ENCODE results near the gene MGAT3. TPM values are rescaled to one million over a fixed set of nuclear protein-coding genes. Genes with fewer than 3 reads are reported as not detected.

MGAT3 gene
- total RNA-seq, 1 donor from 2014 or later = under 0.01 TPM

GRCh38 chr22:39429916-39430575 lies 26.8 kb upstream of the MGAT3 start:
- no peak for DNase-seq

GRCh38 chr22:39430576-39431150 lies 26.1 kb upstream of the MGAT3 start:
- no peak for DNase-seq

DNA sequence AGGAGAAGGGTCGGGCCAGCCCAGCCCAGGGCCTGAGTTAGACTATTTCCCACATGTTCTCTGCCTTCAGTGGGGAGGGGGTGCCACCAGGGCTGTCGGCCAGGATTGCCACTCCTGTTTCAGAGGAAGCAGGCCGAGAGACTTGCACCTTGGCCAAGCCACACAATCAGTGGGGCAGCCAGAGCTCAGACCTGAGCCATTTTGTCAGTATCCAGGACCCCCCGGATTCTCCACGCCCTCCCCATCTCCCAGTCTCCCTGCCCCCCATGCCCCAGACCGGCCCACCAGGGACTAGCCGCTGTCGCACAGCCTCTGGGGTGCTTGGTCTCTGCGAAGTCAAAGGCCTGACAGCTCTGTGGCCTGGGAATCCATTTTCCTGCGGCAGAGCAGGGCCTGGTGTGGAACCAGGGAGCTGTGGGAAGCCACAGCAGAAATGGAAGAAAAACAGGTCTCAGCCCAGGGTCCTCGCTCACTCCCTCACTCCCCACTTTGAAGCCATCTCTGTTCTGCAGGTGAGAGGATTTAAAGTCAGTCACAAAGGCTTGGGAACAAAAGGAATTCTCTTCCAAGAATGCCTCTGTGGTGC lies 25.5 kb upstream of the MGAT3 start:
- DNase-seq = no peak

DNA sequence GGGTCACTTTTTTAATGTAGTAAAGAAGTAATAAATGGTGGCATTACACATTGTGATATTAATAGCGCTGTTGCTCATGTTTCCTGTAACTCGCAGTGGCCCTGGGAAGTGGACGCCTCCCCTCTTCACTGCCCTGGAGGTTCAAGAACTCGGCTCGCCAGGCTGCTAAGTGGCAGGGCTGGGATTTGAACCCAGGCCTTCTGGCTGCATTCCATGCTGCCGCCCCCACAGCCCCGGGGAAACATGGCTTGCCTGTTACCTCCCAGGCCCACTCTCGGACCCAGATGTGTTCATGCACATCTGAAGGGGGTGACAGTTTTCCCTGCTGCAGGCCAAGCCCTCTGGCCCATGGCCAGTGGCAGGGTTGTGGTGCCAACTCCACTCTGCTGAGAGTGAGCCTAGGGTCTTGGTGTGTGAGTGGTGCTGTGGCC lies 25.0 kb upstream of the MGAT3 start:
- peak; percentile 87 for DNase-seq

DNA sequence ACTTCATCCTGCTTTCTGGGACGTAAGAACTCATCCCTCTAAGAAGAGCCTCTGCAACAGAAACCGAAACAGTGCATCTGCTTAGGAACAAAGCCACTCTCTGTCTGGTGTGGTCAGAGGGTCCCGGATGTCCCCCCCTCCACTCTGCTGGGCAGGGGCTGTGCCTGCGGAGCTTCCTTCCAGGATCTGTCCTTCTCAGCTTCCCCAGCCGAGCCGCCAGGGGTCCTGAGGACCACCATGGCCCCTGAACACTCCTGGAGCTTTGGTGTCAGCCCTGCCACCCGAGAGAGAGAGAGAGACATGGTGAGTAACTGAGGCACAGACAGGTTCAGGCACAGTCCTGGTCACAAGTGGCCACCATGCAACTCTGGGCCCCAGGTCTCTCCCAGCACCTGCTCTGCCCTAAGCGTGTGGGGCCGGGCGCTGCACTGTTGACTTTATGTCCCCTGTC lies 24.4 kb upstream of the MGAT3 start:
- DNase-seq = no peak

GRCh38 chr22:39433476-39434242 lies 23.2 kb upstream of the MGAT3 start:
- no peak for DNase-seq

DNA sequence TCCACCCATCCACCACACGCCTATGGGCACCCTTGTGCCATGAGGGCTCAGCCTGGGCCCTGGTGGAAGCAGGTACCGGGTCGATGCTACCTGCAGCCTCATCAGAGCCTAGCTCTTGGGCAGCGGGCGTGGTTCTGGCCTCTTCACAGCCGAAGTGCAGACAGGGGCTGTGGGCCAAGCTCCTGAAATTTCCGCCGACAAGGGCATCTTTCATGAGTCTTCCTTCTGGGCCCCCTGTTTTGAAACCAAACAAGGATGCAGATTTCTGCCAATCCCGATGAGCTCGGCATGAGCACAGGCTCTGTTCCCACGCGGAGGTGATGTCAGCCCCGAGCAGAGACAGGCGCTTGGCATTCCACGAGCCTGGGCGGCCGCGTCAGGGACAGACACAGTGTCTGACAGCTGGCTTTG lies 22.6 kb upstream of the MGAT3 start:
- DNase-seq = no peak

DNA sequence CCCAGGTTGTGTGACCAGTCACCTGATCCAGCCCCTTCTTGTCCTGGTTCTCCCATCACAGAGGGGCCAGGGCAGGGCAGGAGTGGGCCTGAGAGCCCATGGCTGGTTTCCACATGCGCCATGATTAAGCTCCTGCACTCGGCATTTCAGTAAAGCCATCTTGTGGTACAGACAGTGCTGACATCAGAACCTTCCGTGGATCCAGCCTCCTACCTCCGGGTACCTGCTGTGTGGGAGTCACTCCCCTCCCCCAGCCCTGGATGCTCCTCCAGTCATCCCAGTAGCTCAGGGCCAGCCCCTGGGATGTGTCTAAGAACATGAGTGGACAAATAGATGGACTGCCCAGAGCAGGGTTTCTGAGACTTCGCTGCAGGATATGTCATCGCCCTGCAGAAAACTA lies 22.1 kb upstream of the MGAT3 start:
- no peak for DNase-seq

- DNase-seq = no peak
These were observed 21.2 kb upstream of the MGAT3 start for GRCh38 chr22:39435616-39436015.

DNA sequence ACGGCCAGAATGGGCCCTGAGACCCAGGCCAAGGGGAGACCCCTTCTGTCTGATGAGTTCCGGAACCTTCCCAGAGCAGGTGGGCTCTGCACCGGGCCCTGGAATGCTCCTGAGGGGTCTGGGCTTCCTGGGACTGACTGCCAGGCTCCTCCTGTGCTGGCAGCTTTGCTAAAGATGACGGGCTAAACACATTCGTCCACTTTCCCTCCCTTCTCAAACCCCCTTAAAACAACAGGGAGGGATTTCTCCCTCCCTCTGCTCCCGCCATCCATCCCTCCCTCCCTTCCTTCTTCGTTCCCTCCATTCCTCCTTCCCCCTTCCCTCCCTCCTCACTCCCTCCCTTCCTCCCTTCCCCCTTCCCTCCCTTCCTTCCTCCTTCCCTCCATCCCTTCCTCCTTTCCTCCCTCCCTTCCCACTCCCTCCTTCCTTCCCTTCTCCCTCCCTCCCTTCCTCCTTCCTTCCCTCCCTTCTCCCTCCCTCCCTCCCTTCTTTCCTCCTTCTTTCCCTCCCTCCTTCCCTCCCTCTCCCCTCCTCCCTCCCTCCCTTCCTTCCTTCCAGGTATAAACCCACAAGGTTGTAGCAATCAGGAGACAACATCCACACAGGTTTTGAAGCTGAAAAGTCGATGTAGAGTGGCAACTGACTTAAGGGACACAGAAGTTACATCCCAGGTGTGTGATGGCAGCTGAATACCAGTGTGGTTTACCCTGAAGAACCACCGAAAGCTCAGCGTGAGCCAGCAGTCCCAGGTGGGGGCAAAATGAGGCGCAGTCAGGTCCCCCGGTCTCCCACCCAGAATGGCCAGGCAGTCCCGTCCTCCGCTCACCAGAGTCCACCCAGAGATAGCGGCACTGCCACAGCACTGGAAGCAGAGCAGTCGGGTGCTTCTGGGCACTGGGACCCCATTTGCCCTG lies 18.8 kb upstream of the MGAT3 start:
- no peak for DNase-seq

DNA sequence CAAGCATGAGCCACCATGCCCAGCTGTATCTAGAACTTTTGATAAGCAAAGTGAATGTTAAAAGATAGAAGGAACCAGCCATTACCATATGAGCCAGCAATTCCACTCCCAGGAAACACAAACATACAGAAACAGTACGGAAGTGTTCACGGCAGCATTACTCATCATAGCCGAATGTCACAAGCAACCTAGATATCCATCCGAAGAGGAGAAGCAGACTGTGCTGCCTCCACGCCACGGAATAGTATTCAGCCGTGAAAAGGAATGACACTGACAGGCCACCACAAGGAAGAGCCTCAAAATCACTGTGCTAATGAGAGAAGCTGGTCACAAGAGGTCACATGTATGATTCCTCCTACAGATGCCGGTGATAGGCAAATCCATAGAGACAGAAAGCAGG lies 17.6 kb upstream of the MGAT3 start:
- DNase-seq = no peak

- no peak for DNase-seq
These were observed 13.4 kb upstream of the MGAT3 start for GRCh38 chr22:39443398-39443797.

DNA sequence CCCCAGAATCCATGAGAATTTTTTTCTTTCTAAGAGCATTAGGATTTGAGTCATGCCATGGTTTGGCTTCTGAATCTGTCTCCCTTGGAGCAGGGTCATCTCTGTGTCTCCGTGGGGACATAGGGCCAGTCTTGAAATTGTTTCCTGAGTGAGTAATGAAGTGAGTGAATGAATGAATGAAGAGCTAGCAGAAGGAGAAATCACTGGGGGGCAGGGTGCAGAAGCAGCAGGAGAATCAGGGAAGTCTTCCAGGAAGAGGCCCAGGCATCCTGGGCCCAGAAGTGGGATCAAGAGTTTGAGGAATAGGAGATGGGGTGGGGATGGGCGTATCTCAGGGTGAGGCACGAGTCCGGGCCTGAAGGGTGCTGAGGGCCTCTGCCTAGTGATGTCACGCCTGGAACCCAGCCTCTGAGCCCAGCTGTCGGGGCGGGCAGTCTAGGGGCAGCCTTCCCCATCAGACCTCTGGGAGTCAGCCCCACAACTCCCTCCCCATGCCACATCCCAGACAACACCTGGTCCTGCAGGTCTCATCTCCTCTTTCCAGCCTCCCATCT lies 12.5 kb upstream of the MGAT3 start:
- DNase-seq = no peak

GRCh38 chr22:39444937-39445465 lies 11.8 kb upstream of the MGAT3 start:
- DNase-seq = no peak

DNA sequence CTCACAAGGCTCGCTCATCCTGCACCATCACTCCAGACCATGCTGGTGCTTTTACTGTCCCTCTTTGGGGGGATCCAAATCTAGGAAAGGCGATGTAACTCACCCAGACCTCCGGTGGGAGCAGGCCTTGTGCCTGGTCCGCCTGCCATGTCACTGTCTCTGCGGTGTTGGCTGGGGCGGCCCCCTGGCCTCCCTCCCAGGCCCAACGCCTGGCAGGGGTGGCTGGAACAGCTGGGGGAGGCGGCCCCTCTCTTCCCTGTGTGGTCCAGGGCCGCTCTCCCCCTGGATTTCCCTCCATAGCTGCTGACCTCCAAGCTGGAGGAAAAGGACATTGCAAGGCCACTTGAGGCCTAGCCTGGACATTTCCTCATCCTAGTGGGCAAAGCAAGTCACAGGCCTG lies 11.1 kb upstream of the MGAT3 start:
- DNase-seq = no peak

GRCh38 chr22:39446239-39446721 lies 10.5 kb upstream of the MGAT3 start:
- no peak for DNase-seq

GRCh38 chr22:39448205-39449054 lies 8.4 kb upstream of the MGAT3 start:
- DNase-seq = no peak

GRCh38 chr22:39449708-39450107 lies 7.1 kb upstream of the MGAT3 start:
- DNase-seq = no peak

- no peak for DNase-seq
These were observed 6.4 kb upstream of the MGAT3 start for GRCh38 chr22:39450258-39450955.

- DNase-seq = no peak
These were observed 4.1 kb upstream of the MGAT3 start for GRCh38 chr22:39452740-39453040.

All from dermis blood vessel endothelial cell (primary cell).